Measurements from ENCODE around the gene RNF103. TPM values are rescaled to one million over a fixed set of nuclear protein-coding genes. Genes with fewer than 3 reads are reported as not detected.

Gene RNF103
- total and polyA plus RNA-seq, 2 donors from 2014 or later = 12.5 to 29.9 TPM

- no peak for DNase-seq
- H3K27me3 ChIP-seq (ENCODE audit: control insufficient read depth, insufficient read depth, low read length) = no peaks in the 10 kb centered on the region
- no peaks in the 10 kb centered on the region for H3K9me3 ChIP-seq (ENCODE audit: control insufficient read depth in 2 of 3, insufficient read depth in 1 of 3, low read length in 3 of 3)
- H3K36me3 ChIP-seq (ENCODE audit: control insufficient read depth in 2 of 3, insufficient read depth in 3 of 3, low read length in 3 of 3) = peaks cover 5 to 21% (median 19%) of the 10 kb centered on the region in 3 donors
- TF ChIP-seq CTCF (IDR thresholded peaks at IDR 0.05; ENCODE audit: borderline replicate concordance, extremely low read depth, insufficient read depth) = no peak
- no peak overlapping the region for H3K9ac ChIP-seq (ENCODE audit: low read length in 3 of 3)
- no peaks in the 10 kb centered on the region for H3K4me1 ChIP-seq (ENCODE audit: control insufficient read depth in 2 of 3, insufficient read depth in 2 of 3, low read depth in 1 of 3, low read length in 3 of 3)
- no peak for FAIRE-seq
- intact Hi-C loops (cut with DNase I) = no loop called here
- H3K27ac ChIP-seq (ENCODE audit: low read depth in 2 of 2, low read length in 2 of 2) = no peak overlapping the region
- H3K4me3 ChIP-seq (ENCODE audit: low read length in 3 of 3) = no peak overlapping the region
Measured at GRCh38 chr2:86616502-86616901, 7.2 kb downstream of the RNF103 start.

DNA sequence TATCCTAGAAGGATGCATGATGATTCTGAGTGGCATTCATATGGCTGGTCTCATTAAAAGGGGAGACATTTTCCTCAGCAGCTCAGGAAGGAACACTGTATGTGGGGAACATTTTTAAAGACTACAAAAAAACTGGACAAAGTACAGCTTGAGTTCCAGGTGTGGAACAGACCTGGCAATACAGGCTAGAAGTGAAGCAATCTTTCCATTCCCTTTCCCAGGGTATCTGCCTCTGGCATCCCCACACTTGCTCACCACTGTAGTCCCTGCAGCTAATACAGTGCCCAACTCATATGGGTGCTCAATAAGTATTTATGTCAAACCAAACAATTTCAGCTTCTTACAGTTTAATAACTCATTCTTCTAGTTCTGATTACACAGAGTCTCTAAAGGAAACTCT, 8.1 kb downstream of the RNF103 start:
- intact Hi-C loops (cut with DNase I) = no loop called here
- Histone ChIP-seq H3K4me1 (ENCODE audit: control insufficient read depth in 2 of 3, insufficient read depth in 2 of 3, low read depth in 1 of 3, low read length in 3 of 3) (no peaks in the 10 kb centered on the region), H3K27me3 (ENCODE audit: control insufficient read depth, insufficient read depth, low read length) (no peaks in the 10 kb centered on the region), H3K4me3 (ENCODE audit: low read length in 3 of 3) (no peak overlapping the region), H3K9ac (ENCODE audit: low read length in 3 of 3) (no peak overlapping the region), H3K9me3 (ENCODE audit: control insufficient read depth in 2 of 3, insufficient read depth in 1 of 3, low read length in 3 of 3) (no peaks in the 10 kb centered on the region), H3K36me3 (ENCODE audit: control insufficient read depth in 2 of 3, insufficient read depth in 3 of 3, low read length in 3 of 3) (peaks cover 8 to 28% (median 25%) of the 10 kb centered on the region in 3 donors), H3K27ac (ENCODE audit: low read depth in 2 of 2, low read length in 2 of 2) (no peak overlapping the region)
- FAIRE-seq (no peak), DNase-seq (no peak)
- TF ChIP-seq CTCF (IDR thresholded peaks at IDR 0.05; ENCODE audit: borderline replicate concordance, extremely low read depth, insufficient read depth) = no peak

- DNase-seq (no peak), FAIRE-seq (no peak)
- TF ChIP-seq CTCF (IDR thresholded peaks at IDR 0.05; ENCODE audit: borderline replicate concordance, extremely low read depth, insufficient read depth) = no peak
- Histone ChIP-seq H3K4me3 (ENCODE audit: low read length in 3 of 3) (no peak overlapping the region), H3K27ac (ENCODE audit: low read depth in 2 of 2, low read length in 2 of 2) (no peak overlapping the region), H3K9me3 (ENCODE audit: control insufficient read depth in 2 of 3, insufficient read depth in 1 of 3, low read length in 3 of 3) (no peaks in the 10 kb centered on the region), H3K9ac (ENCODE audit: low read length in 3 of 3) (no peak overlapping the region), H3K36me3 (ENCODE audit: control insufficient read depth in 2 of 3, insufficient read depth in 3 of 3, low read length in 3 of 3) (peaks cover 13 to 33% (median 22%) of the 10 kb centered on the region in 3 donors), H3K27me3 (ENCODE audit: control insufficient read depth, insufficient read depth, low read length) (no peaks in the 10 kb centered on the region), H3K4me1 (ENCODE audit: control insufficient read depth in 2 of 3, insufficient read depth in 2 of 3, low read depth in 1 of 3, low read length in 3 of 3) (no peaks in the 10 kb centered on the region)
- intact Hi-C loops (cut with DNase I) = no loop called here
Measured at GRCh38 chr2:86613515-86613914, 10.2 kb downstream of the RNF103 start.

DNA sequence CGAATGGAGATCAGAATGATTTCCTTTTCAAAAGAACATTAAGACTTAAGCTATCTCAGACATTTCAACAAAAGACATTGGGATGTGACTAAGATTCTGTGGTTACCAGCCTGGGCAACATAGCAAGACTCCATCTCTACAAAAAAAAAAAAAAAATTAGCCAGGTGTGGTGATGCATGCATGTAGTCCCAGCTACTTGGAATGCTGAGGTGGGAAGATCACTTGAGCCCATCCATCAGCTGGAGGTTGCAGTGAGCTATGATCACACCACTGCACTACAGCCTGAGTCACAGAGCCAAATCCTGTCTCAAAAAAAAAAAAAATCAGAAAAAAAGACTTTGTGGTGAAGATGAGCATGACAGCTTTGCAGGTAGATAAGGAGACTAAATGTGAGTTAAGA, 12.8 kb downstream of the RNF103 start:
- Histone ChIP-seq H3K9me3 (ENCODE audit: control insufficient read depth in 2 of 3, insufficient read depth in 1 of 3, low read length in 3 of 3) (no peaks in the 10 kb centered on the region), H3K9ac (ENCODE audit: low read length in 3 of 3) (no peak overlapping the region), H3K27me3 (ENCODE audit: control insufficient read depth, insufficient read depth, low read length) (no peaks in the 10 kb centered on the region), H3K4me3 (ENCODE audit: low read length in 3 of 3) (no peak overlapping the region), H3K36me3 (ENCODE audit: control insufficient read depth in 2 of 3, insufficient read depth in 3 of 3, low read length in 3 of 3) (peaks cover 13 to 34% (median 19%) of the 10 kb centered on the region in 3 donors), H3K4me1 (ENCODE audit: control insufficient read depth in 2 of 3, insufficient read depth in 2 of 3, low read depth in 1 of 3, low read length in 3 of 3) (no peaks in the 10 kb centered on the region), H3K27ac (ENCODE audit: low read depth in 2 of 2, low read length in 2 of 2) (no peak overlapping the region)
- no peak for DNase-seq
- no peak for FAIRE-seq
- intact Hi-C loops (cut with DNase I) = no loop called here
- TF ChIP-seq CTCF (IDR thresholded peaks at IDR 0.05; ENCODE audit: borderline replicate concordance, extremely low read depth, insufficient read depth) = no peak

All from kidney (tissue), 14 donors.